ENCODE results near the gene VCP.
A peak's percentile ranks its signal among the peaks of the same experiment; 100 is the strongest.

Gene VCP

GRCh38 chr9:35072461-35073278 is at the start of gene VCP:
TSS of gene VCP (minus strand) at chr9:35072625. CDS start at chr9:35072353, 272 bp downstream.
- DNase-seq (ENCODE audit: insufficient read length, low spot score): peak; percentile 96
- TF ChIP-seq CTCF (IDR thresholded peaks at IDR 0.05; ENCODE audit: insufficient read depth, missing control alignments): no peak
- FAIRE-seq: peak; percentile 96

- TF ChIP-seq CTCF (IDR thresholded peaks at IDR 0.05; ENCODE audit: insufficient read depth, missing control alignments): peak; percentile 97
- no peak for FAIRE-seq
These were observed 44.6 kb upstream of the VCP start for GRCh38 chr9:35116898-35117551.

GRCh38 chr9:35116539-35116897 is 44.1 kb upstream of the VCP start:
- FAIRE-seq: no peak
- DNase-seq (ENCODE audit: insufficient read length, low spot score): no peak

More at GRCh38 chr9:35116898-35117551, 44.6 kb upstream of the VCP start:
- no peak for DNase-seq (ENCODE audit: insufficient read length, low spot score)

GRCh38 chr9:35115680-35116538 is 43.5 kb upstream of the VCP start, which contains the start of gene ATOSB:
TSS of gene ATOSB (minus strand) at chr9:35115862. CDS start at chr9:35108274, 7,588 bp downstream.
- TF ChIP-seq CTCF (IDR thresholded peaks at IDR 0.05; ENCODE audit: insufficient read depth, missing control alignments): no peak
- FAIRE-seq (no peak), DNase-seq (ENCODE audit: insufficient read length, low spot score) (peak; percentile 87)

More at GRCh38 chr9:35116539-35116897, 44.1 kb upstream of the VCP start:
- TF ChIP-seq CTCF (IDR thresholded peaks at IDR 0.05; ENCODE audit: insufficient read depth, missing control alignments): no peak

- DNase-seq (ENCODE audit: insufficient read length, low spot score) (no peak), FAIRE-seq (no peak)
- no peak for TF ChIP-seq CTCF (IDR thresholded peaks at IDR 0.05; ENCODE audit: insufficient read depth, missing control alignments)
These were observed 42.6 kb upstream of the VCP start for GRCh38 chr9:35114840-35115628.

GRCh38 chr9:35114113-35114839 is 41.9 kb upstream of the VCP start:
- no peak for TF ChIP-seq CTCF (IDR thresholded peaks at IDR 0.05; ENCODE audit: insufficient read depth, missing control alignments)
- FAIRE-seq (no peak), DNase-seq (ENCODE audit: insufficient read length, low spot score) (no peak)
